PC-3 (cell line): ENCODE data around the gene C6orf118.

Source experiments
- EZH2 ChIP-seq: fragments of 300-600 bp; sonication (generic); IDR thresholded peaks from one replicate; pipeline ENCODE4 v1.6.1; 2017; ENCODE audit warnings: antibody characterized with exemption, mild to moderate bottlenecking, low read length; ENCODE audit not compliant: unreplicated experiment
- TF ChIP-seq, protein P1 (sequence below): fragments of 300-600 bp; sonication (generic); conservative IDR thresholded peaks from 2 replicates; pipeline ENCODE4 v1.5.1; 2017; ENCODE audit warnings: antibody characterized with exemption, low read depth, mild to moderate bottlenecking, low read length

DNA sequence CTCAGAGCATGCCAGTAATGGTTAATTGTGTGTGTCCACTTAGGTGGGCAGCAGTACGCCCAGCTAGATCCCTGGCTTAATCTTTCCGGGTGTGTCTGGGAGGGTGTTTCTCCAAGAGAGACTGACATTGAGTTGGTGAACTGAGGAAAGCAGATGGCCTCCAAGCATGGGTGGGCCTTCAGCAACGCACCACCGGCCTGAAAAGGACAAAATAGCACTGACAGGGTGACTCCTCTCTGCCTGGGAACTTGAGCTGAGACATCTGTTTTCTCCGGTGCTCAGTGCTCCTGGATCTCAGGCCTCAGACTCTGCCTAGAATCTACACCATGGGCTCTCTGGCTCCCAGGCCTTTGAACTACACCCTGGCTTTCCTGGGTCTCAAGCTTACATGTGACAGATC is 43.2 kb downstream of the C6orf118 start:
- TF ChIP-seq EZH2 = no peak
- TF ChIP-seq, protein P1, sequence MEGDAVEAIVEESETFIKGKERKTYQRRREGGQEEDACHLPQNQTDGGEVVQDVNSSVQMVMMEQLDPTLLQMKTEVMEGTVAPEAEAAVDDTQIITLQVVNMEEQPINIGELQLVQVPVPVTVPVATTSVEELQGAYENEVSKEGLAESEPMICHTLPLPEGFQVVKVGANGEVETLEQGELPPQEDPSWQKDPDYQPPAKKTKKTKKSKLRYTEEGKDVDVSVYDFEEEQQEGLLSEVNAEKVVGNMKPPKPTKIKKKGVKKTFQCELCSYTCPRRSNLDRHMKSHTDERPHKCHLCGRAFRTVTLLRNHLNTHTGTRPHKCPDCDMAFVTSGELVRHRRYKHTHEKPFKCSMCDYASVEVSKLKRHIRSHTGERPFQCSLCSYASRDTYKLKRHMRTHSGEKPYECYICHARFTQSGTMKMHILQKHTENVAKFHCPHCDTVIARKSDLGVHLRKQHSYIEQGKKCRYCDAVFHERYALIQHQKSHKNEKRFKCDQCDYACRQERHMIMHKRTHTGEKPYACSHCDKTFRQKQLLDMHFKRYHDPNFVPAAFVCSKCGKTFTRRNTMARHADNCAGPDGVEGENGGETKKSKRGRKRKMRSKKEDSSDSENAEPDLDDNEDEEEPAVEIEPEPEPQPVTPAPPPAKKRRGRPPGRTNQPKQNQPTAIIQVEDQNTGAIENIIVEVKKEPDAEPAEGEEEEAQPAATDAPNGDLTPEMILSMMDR = no peak
